Measurements from ENCODE around the gene COL7A1.

COL7A1 gene

GRCh38 chr3:48601622-48601994 is 6.5 kb upstream of the COL7A1 start:
- Histone ChIP-seq H3K9me3 (ENCODE audit: control extremely low read depth in 1 of 5, control insufficient read depth in 4 of 5, insufficient read depth in 2 of 5, low read depth in 1 of 5, low read length in 4 of 5) (no peaks in the 10 kb centered on the region), H3K27ac (ENCODE audit: insufficient read depth in 1 of 2, low read depth in 1 of 2, low read length in 2 of 2, poor library complexity in 1 of 2, severe bottlenecking in 2 of 2) (no peak overlapping the region), H3K4me1 (ENCODE audit: control extremely low read depth in 1 of 4, control insufficient read depth in 4 of 4, insufficient read depth in 4 of 4, low read length in 3 of 4) (no peaks in the 10 kb centered on the region), H3K27me3 (replicated peaks in 2 of 5; ENCODE audit: control insufficient read depth in 4 of 5, insufficient read depth in 5 of 5, low read length in 4 of 5) (peaks cover 0 to 3% (median 0%) of the 10 kb centered on the region in 5 experiments), H3K36me3 (ENCODE audit: control insufficient read depth in 4 of 4, insufficient read depth in 4 of 4, low read length in 3 of 4) (peaks cover 24 to 87% (median 63%) of the 10 kb centered on the region in 4 experiments), H3K4me3 (ENCODE audit: control insufficient read depth in 1 of 7, extremely low read depth in 1 of 7, insufficient read depth in 4 of 7, low read depth in 2 of 7, low read length in 6 of 7) (no peak overlapping the region)
- ChIA-PET CTCF (interaction anchor here (0.7 to 1.6 kb wide), 5 partner anchors 41 to 255 kb away, joined by 3 to 7 read pairs (median 3); no protein-coding TSS in a partner anchor), POLR2A (no interaction called here)
- no peak for DNase-seq
- 100% methylated on average over 2 of the region's 2 CpGs for WGBS (ENCODE audit: insufficient coverage)

GRCh38 chr3:48600711-48601621 is 5.8 kb upstream of the COL7A1 start:
- Histone ChIP-seq H3K4me3 (ENCODE audit: control insufficient read depth in 1 of 7, extremely low read depth in 1 of 7, insufficient read depth in 4 of 7, low read depth in 2 of 7, low read length in 6 of 7) (no peak overlapping the region), H3K27me3 (replicated peaks in 2 of 5; ENCODE audit: control insufficient read depth in 4 of 5, insufficient read depth in 5 of 5, low read length in 4 of 5) (peaks cover 0 to 9% (median 3%) of the 10 kb centered on the region in 5 experiments), H3K27ac (ENCODE audit: insufficient read depth in 1 of 2, low read depth in 1 of 2, low read length in 2 of 2, poor library complexity in 1 of 2, severe bottlenecking in 2 of 2) (no peak overlapping the region), H3K36me3 (ENCODE audit: control insufficient read depth in 4 of 4, insufficient read depth in 4 of 4, low read length in 3 of 4) (peaks cover 24 to 86% (median 62%) of the 10 kb centered on the region in 4 experiments), H3K9me3 (ENCODE audit: control extremely low read depth in 1 of 5, control insufficient read depth in 4 of 5, insufficient read depth in 2 of 5, low read depth in 1 of 5, low read length in 4 of 5) (no peaks in the 10 kb centered on the region), H3K4me1 (ENCODE audit: control extremely low read depth in 1 of 4, control insufficient read depth in 4 of 4, insufficient read depth in 4 of 4, low read length in 3 of 4) (no peaks in the 10 kb centered on the region)
- ChIA-PET POLR2A (no interaction called here), CTCF (interaction anchor here (1.4 kb wide), 1 partner anchor 41 kb away, joined by 7 read pairs; no protein-coding TSS in a partner anchor)
- DNase-seq = no peak
- 96% methylated on average over 19 of the region's 19 CpGs for WGBS (ENCODE audit: insufficient coverage)

DNA sequence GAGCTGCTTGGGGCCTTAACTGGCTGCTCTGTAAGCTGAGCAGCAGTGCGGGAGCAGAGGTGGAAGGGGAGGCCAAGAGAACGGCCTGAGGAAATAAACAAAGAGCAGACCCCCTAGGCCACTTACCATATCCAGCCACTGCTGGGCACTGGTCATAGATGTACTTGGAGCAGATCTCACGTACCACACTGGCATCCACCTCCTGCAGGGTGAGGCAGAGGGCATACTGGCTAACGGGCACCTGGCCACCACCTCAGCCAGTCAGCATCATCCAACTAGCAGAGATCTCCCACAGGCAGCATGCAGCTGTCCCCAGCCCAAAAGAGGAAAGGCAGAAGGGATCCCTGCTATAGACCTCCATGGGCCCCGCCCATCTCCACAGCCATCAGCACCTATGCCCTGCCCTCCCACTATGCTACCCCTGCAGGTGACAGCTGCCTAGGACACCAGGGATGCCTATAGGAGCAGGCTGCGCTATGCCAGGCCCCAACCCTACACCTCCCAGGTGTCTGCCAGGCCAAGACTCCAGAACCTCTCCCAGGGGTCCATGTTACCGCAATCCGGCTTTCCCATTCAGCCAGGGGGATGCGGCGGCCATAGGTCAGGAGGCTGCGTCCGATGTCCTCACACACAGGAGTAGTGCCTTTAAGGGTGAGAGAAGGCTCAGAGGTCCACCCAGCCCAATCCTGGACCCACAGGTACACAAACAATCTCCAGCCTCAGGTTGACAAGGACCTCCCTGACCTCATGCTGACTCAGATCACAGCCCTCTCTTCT is 4.6 kb upstream of the COL7A1 start:
- no peak overlapping the region for H3K4me3 ChIP-seq (ENCODE audit: control insufficient read depth in 1 of 7, extremely low read depth in 1 of 7, insufficient read depth in 4 of 7, low read depth in 2 of 7, low read length in 6 of 7)
- no peak overlapping the region for H3K27ac ChIP-seq (ENCODE audit: insufficient read depth in 1 of 2, low read depth in 1 of 2, low read length in 2 of 2, poor library complexity in 1 of 2, severe bottlenecking in 2 of 2)
- DNase-seq = no peak
- H3K9me3 ChIP-seq (ENCODE audit: control extremely low read depth in 1 of 5, control insufficient read depth in 4 of 5, insufficient read depth in 2 of 5, low read depth in 1 of 5, low read length in 4 of 5) = no peaks in the 10 kb centered on the region
- POLR2A ChIA-PET = interaction anchor here (0.5 kb wide), 1 partner anchor 43 kb away, joined by 3 read pairs; no protein-coding TSS in a partner anchor
- H3K27me3 ChIP-seq (replicated peaks in 2 of 5; ENCODE audit: control insufficient read depth in 4 of 5, insufficient read depth in 5 of 5, low read length in 4 of 5) = peaks cover 0 to 21% (median 6%) of the 10 kb centered on the region in 5 experiments
- peaks cover 20 to 73% (median 52%) of the 10 kb centered on the region in 4 experiments for H3K36me3 ChIP-seq (ENCODE audit: control insufficient read depth in 4 of 4, insufficient read depth in 4 of 4, low read length in 3 of 4)
- CTCF ChIA-PET = no interaction called here
- WGBS (ENCODE audit: insufficient coverage) = 96% methylated on average over 4 of the region's 12 CpGs
- peaks cover 0 to 8% (median 2%) of the 10 kb centered on the region in 4 experiments for H3K4me1 ChIP-seq (ENCODE audit: control extremely low read depth in 1 of 4, control insufficient read depth in 4 of 4, insufficient read depth in 4 of 4, low read length in 3 of 4)

- no peak overlapping the region for H3K4me3 ChIP-seq (ENCODE audit: control insufficient read depth in 1 of 7, extremely low read depth in 1 of 7, insufficient read depth in 4 of 7, low read depth in 2 of 7, low read length in 6 of 7)
- H3K27ac ChIP-seq (ENCODE audit: insufficient read depth in 1 of 2, low read depth in 1 of 2, low read length in 2 of 2, poor library complexity in 1 of 2, severe bottlenecking in 2 of 2) = no peak overlapping the region
- H3K4me1 ChIP-seq (ENCODE audit: control extremely low read depth in 1 of 4, control insufficient read depth in 4 of 4, insufficient read depth in 4 of 4, low read length in 3 of 4) = peaks cover 0 to 12% (median 4%) of the 10 kb centered on the region in 4 experiments
- peaks cover 20 to 67% (median 47%) of the 10 kb centered on the region in 4 experiments for H3K36me3 ChIP-seq (ENCODE audit: control insufficient read depth in 4 of 4, insufficient read depth in 4 of 4, low read length in 3 of 4)
- peaks cover 0 to 27% (median 12%) of the 10 kb centered on the region in 5 experiments for H3K27me3 ChIP-seq (replicated peaks in 2 of 5; ENCODE audit: control insufficient read depth in 4 of 5, insufficient read depth in 5 of 5, low read length in 4 of 5)
- CTCF ChIA-PET = no interaction called here
- H3K9me3 ChIP-seq (ENCODE audit: control extremely low read depth in 1 of 5, control insufficient read depth in 4 of 5, insufficient read depth in 2 of 5, low read depth in 1 of 5, low read length in 4 of 5) = no peaks in the 10 kb centered on the region
- DNase-seq = no peak
- POLR2A ChIA-PET = interaction anchor here (0.5 kb wide), 1 partner anchor 44 kb away, joined by 3 read pairs; no protein-coding TSS in a partner anchor
- 99% methylated on average over 9 of the region's 11 CpGs for WGBS (ENCODE audit: insufficient coverage)
These were observed 4.0 kb upstream of the COL7A1 start for GRCh38 chr3:48599077-48599501.

GRCh38 chr3:48598323-48599076 is 3.4 kb upstream of the COL7A1 start:
- POLR2A ChIA-PET = interaction anchor here (0.5 kb wide), 1 partner anchor 44 kb away, joined by 3 read pairs; no protein-coding TSS in a partner anchor
- Histone ChIP-seq H3K36me3 (ENCODE audit: control insufficient read depth in 4 of 4, insufficient read depth in 4 of 4, low read length in 3 of 4) (peaks cover 20 to 61% (median 41%) of the 10 kb centered on the region in 4 experiments), H3K27me3 (replicated peaks in 2 of 5; ENCODE audit: control insufficient read depth in 4 of 5, insufficient read depth in 5 of 5, low read length in 4 of 5) (peaks cover 0 to 33% (median 15%) of the 10 kb centered on the region in 5 experiments), H3K4me1 (ENCODE audit: control extremely low read depth in 1 of 4, control insufficient read depth in 4 of 4, insufficient read depth in 4 of 4, low read length in 3 of 4) (peaks cover 0 to 12% (median 4%) of the 10 kb centered on the region in 4 experiments), H3K27ac (ENCODE audit: insufficient read depth in 1 of 2, low read depth in 1 of 2, low read length in 2 of 2, poor library complexity in 1 of 2, severe bottlenecking in 2 of 2) (no peak overlapping the region), H3K9me3 (ENCODE audit: control extremely low read depth in 1 of 5, control insufficient read depth in 4 of 5, insufficient read depth in 2 of 5, low read depth in 1 of 5, low read length in 4 of 5) (no peaks in the 10 kb centered on the region), H3K4me3 (ENCODE audit: control insufficient read depth in 1 of 7, extremely low read depth in 1 of 7, insufficient read depth in 4 of 7, low read depth in 2 of 7, low read length in 6 of 7) (no peak overlapping the region)
- WGBS (ENCODE audit: insufficient coverage) = 96% methylated on average over 4 of the region's 5 CpGs
- CTCF ChIA-PET = no interaction called here
- DNase-seq = no peak

- no peaks in the 10 kb centered on the region for H3K9me3 ChIP-seq (ENCODE audit: control extremely low read depth in 1 of 5, control insufficient read depth in 4 of 5, insufficient read depth in 2 of 5, low read depth in 1 of 5, low read length in 4 of 5)
- DNase-seq = no peak
- peaks cover 0 to 12% (median 4%) of the 10 kb centered on the region in 4 experiments for H3K4me1 ChIP-seq (ENCODE audit: control extremely low read depth in 1 of 4, control insufficient read depth in 4 of 4, insufficient read depth in 4 of 4, low read length in 3 of 4)
- H3K27ac ChIP-seq (ENCODE audit: insufficient read depth in 1 of 2, low read depth in 1 of 2, low read length in 2 of 2, poor library complexity in 1 of 2, severe bottlenecking in 2 of 2) = no peak overlapping the region
- H3K4me3 ChIP-seq (ENCODE audit: control insufficient read depth in 1 of 7, extremely low read depth in 1 of 7, insufficient read depth in 4 of 7, low read depth in 2 of 7, low read length in 6 of 7) = no peak overlapping the region
- POLR2A ChIA-PET = interaction anchor here (0.6 kb wide), 1 partner anchor 309 kb away, joined by 3 read pairs; no protein-coding TSS in a partner anchor
- peaks cover 17 to 50% (median 32%) of the 10 kb centered on the region in 4 experiments for H3K36me3 ChIP-seq (ENCODE audit: control insufficient read depth in 4 of 4, insufficient read depth in 4 of 4, low read length in 3 of 4)
- peaks cover 0 to 42% (median 18%) of the 10 kb centered on the region in 5 experiments for H3K27me3 ChIP-seq (replicated peaks in 2 of 5; ENCODE audit: control insufficient read depth in 4 of 5, insufficient read depth in 5 of 5, low read length in 4 of 5)
- CTCF ChIA-PET = no interaction called here
- WGBS (ENCODE audit: insufficient coverage) = 85% methylated on average over 6 of the region's 6 CpGs
These were observed 2.3 kb upstream of the COL7A1 start for GRCh38 chr3:48597408-48597800.

All from common myeloid progenitor, CD34-positive (primary cell).